ENCODE measurements around the gene TRIM42.

The TRIM42 gene

DNA sequence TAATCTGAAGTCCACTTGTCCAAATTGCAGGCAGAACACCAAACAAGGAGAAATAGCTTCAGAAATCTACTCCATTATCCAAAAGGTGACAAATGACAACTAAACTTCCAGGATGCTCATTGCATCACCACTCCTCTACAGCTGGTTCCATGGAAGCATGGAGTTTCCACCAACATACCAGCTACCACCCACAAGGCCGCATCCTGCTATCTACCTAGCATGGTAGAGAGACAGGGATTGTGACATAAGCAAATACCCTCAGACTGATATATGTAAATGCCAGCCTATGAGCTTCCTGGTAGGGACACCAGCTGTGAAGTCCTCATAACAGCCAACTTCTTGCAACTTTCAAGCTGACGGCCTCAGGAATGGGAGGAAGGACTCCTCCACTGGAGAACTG is at the start of gene TRIM42:
TRIM42 (plus strand) TSS at position 301 of the 400 bp plus-strand sequence. CDS start 166 bp downstream, outside the sequence.
- no peak for DNase-seq (ENCODE audit: low read depth in 3 of 3)

GRCh38 chr3:140628606-140629005 is 49.3 kb upstream of the TRIM42 start:
- no peak for DNase-seq (ENCODE audit: low read depth in 3 of 3)

DNA sequence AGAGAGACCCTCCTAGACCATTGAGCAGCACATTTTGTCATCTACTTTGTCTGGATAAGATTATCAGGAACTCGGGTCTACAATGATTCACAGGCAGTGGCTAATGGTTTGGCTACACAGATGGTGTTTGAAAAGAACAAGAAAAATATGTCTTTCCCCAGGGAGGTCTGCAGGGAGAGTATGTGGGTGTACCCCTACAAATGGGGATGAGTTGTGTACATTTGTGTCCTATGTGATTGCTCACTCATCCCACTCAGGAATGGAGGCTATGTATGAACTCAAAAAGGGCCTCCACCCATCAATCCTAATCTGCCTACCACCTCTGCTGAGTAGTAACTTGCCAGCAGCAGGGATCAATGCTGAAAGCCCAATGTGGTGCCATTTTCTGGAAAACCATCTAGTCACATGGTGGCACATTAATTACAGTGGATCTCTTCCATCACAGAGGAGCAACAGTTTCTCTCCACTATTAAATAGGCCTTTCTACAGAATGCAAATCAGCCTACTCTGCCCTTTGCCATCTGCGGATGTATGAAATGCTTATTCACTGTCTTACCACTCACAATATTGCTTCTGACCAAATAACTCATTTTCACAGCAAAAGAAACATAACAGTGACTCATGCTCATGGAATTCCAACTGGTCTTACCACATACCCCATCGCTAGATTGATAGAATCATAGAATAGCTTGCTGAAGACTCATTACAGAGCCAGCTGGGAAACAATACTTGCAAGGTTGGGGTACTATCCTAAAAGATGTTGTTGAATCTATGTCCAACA is 48.3 kb upstream of the TRIM42 start:
- no peak for DNase-seq (ENCODE audit: low read depth in 3 of 3)

- DNase-seq (ENCODE audit: low read depth in 3 of 3) = no peak
Measured at GRCh38 chr3:140630366-140630765, 47.5 kb upstream of the TRIM42 start.

DNA sequence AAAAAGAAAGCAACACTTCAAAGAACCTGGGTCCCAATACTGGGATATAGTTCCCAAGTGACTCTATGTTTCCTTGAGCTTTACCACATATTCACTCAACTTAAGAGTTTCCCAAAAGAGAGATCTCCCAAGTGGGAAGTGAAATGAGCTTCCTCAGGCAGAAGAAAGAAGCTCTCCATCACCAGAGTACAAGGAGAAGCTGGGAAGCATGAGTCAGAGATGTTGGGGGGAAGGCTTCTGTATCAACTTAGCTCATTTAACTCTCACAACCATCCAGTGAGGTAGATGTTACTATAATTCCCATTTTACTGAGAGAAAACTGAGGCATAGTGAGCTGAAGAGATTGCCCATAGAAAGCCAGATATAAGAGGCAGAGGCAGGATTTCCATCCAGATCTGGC is 47.0 kb upstream of the TRIM42 start:
- no peak for DNase-seq (ENCODE audit: low read depth in 3 of 3)

GRCh38 chr3:140635276-140635675 is 42.6 kb upstream of the TRIM42 start:
- DNase-seq (ENCODE audit: low read depth in 3 of 3) = no peak

- no peak for DNase-seq (ENCODE audit: low read depth in 3 of 3)
Measured at GRCh38 chr3:140636406-140637138, 41.3 kb upstream of the TRIM42 start.

DNA sequence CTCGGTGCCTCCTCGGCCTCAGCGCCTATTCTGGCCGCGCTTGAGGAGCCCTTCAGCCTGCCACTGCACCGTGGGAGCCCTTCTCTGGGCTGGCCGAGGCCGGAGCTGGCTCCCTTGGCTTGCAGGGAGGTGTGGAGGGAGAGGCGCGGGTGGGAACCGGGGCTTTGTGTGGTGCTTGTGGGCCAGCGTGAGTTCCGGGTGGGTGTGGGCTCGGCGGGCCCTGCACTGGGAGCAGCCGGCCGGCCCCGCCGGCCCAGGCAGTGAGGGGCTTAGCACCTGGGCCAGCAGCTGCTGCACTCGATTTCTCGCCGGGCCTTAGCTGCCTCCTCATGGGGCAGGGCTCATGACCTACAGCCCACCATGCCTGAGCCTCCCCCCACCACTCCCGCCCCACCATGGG is 26.6 kb upstream of the TRIM42 start:
- DNase-seq (ENCODE audit: low read depth in 3 of 3) = no peak

DNA sequence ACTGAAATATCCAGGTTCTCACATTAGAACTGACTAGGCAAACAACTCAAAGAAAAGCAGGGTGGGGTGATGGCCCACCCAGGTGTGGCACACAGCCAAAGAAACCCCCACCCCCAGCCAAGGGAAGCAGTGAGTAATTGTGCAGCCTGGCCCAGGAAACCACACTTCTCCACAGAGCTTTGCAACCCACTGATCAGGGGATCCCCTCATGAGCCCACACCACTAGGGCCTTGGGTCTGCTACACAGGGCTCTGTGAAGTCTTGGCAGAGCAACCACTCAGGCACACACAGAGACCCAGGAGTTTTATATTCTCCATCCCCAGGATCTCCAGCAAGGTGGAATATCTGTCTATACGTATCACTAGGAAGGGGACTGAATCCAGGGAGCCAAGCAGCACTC is 22.2 kb upstream of the TRIM42 start:
- DNase-seq (ENCODE audit: low read depth in 3 of 3) = no peak

GRCh38 chr3:140664111-140664510 is 13.8 kb upstream of the TRIM42 start:
- no peak for DNase-seq (ENCODE audit: low read depth in 3 of 3)

GRCh38 chr3:140682586-140682985 is 4.7 kb downstream of the TRIM42 start:
- no peak for DNase-seq (ENCODE audit: low read depth in 3 of 3)

- DNase-seq (ENCODE audit: low read depth in 3 of 3) = no peak
Measured at GRCh38 chr3:140686128-140686527, 8.3 kb downstream of the TRIM42 start.

DNA sequence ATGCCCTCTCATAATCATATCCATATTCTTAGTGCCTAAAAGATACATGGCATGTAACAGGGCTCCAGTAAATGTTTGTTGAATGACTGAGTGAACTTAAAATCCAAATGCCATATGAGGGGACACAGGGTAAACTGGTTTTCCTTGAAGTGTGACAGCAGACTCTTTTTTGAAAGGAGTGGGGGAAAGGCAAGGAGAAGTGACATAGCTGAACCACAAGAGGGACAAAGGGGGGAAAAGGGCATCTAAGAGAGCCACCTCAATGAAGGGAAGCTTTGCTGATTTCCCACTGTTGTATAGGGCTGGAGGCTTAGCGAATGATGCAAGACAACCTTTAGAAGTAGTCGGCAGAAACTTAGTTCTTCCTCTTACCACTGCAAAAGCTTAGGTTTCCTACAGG is 9.1 kb downstream of the TRIM42 start:
- DNase-seq (ENCODE audit: low read depth in 3 of 3) = no peak

DNA sequence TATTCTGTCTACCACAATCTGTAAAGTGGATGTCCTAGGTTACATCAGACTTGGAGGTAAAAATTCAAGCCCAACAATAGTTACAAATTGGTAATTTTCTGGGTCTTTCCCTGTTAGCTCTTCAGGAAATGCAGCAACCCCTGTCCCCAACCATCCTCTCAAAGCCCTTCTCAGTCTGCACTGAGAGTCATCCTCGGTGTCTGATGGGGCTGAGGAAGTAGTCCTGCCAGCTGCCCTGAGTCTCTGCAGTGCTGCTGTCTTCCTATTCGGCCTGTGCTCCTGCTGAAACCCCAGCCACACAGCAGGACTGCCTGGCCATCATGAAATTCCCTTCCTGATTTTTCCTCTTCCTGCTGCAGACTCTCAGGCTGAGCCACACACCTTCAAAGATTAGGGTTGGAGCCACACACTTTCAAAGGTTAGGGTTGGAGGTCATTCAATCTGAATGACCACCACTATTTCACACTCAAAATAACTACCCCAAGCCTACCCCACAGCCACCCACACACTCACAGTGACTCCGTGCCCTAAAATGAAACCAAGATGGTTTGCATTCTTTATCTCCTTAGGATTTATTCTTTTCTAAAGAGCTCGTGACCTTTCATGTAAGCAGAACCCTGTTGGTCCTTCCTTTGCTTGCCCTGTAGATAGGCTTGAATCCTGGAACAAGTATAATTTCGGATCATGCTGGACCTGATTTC is 17.6 kb downstream of the TRIM42 start:
- DNase-seq (ENCODE audit: low read depth in 3 of 3) = no peak

- DNase-seq (ENCODE audit: low read depth in 3 of 3) = no peak
Measured at GRCh38 chr3:140699516-140700231, 21.8 kb downstream of the TRIM42 start.

DNA sequence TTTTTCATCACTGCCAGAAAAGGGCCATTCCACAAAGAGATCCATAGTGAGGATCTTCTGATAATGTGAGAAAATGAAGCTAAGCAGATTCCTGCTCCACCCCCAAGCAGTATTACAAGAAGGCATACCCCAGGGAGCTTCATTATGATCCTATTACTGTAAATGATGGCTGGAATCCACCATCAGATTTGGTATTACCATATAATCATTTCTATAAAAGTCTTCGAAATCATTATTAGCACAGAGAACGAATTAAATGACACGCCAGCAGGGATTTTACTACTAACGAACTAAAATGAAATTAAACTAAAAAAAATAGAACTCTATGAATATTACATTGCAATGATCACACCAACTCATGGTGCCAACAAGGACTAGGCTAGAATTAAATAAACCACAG is 24.4 kb downstream of the TRIM42 start:
- no peak for DNase-seq (ENCODE audit: low read depth in 3 of 3)

DNA sequence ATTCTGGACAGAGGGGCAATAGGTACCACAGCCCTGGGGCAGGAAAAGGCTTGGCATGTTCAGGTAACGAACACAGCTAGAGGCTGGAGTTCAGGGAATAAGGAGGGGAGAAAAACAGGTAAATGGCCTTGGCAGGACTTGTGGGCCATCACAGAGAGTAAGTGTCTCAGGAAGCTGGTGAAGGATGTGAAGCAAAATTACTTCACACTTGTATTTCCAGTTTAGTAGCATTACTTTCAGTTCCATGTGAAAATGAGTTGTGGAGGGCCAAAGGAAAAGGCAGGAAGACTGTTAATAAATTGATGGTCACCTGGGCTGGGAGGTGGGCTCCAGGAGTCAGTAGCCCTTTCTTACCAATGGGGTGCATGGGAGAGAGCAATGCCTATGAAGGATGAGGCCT is 25.6 kb downstream of the TRIM42 start:
- no peak for DNase-seq (ENCODE audit: low read depth in 3 of 3)

DNA sequence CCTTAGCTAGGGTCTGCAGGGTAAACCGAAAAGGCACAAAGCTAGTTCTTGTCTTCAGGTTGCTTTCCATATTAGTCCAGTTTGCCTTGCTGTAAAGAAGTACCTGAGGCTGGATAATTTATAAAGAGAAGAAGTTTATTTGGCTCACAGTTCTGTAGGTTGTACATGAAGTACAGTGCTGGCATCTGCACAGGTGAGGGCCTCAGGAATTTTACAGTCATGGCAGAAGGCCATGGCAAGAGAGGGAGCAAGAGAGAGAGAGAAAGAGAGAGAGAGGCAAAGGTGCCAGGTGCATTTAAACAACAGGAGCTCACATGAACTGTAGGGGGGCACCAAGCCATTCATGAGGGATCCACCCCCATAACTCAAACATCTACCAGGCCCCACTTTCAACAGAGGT is 26.9 kb downstream of the TRIM42 start:
- DNase-seq (ENCODE audit: low read depth in 3 of 3) = no peak

- DNase-seq (ENCODE audit: low read depth in 3 of 3) = no peak
Measured at GRCh38 chr3:140705954-140706353, 28.1 kb downstream of the TRIM42 start.

GRCh38 chr3:140706360-140706759 is 28.5 kb downstream of the TRIM42 start:
- DNase-seq (ENCODE audit: low read depth in 3 of 3) = no peak

GRCh38 chr3:140708815-140709214 is 31.0 kb downstream of the TRIM42 start:
- no peak for DNase-seq (ENCODE audit: low read depth in 3 of 3)

- no peak for DNase-seq (ENCODE audit: low read depth in 3 of 3)
Measured at GRCh38 chr3:140709751-140710150, 31.9 kb downstream of the TRIM42 start.
